Neural crest cell (in vitro differentiated cells): ENCODE measurements around the gene CNTNAP2. TPM values are rescaled to one million over a fixed set of nuclear protein-coding genes. Genes with fewer than 3 reads are reported as not detected.

Source experiments
- DNase-seq: peaks from one replicate; pipeline ENCODE4 v3.0.0; 2021; ENCODE audit warnings: low read depth, mixed read lengths, low spot score
- H3K27ac Mint-ChIP-seq: one replicate; pipeline ENCODE4 v1.8.0; 2021; ENCODE audit warnings: mild to moderate bottlenecking, mixed read lengths; ENCODE audit not compliant: unreplicated experiment
- H3K27me3 Mint-ChIP-seq: 2 replicates; pipeline ENCODE4 v1.8.0; 2021; ENCODE audit warnings: low read depth, mild to moderate bottlenecking, mixed read lengths
- H3K36me3 Mint-ChIP-seq: 2 replicates; pipeline ENCODE4 v1.8.0; 2021; ENCODE audit warnings: low read depth, mild to moderate bottlenecking, mixed read lengths
- H3K4me1 Mint-ChIP-seq: 2 replicates; pipeline ENCODE4 v1.8.0; 2021; ENCODE audit warnings: mixed read lengths
- H3K4me3 Mint-ChIP-seq: one replicate; pipeline ENCODE4 v1.8.0; 2021; ENCODE audit warnings: mild to moderate bottlenecking, mixed read lengths
- H3K9me3 Mint-ChIP-seq: 2 replicates; pipeline ENCODE4 v1.8.0; 2021; ENCODE audit warnings: mixed read lengths
- CTCF ChIP-seq: fragments of 200-600 bp; sonication (generic); conservative IDR thresholded peaks from 2 replicates; pipeline ENCODE4 v1.5.0; 2021; ENCODE audit warnings: antibody characterized with exemption, mild to moderate bottlenecking
- total RNA-seq: library from RNA; stranded (reverse); gene quantifications from 2 replicates; pipeline ENCODE4 v1.2.1, GENCODE V29; 2021

CNTNAP2 gene
- total RNA-seq, 1 donor from 2014 or later = 12.9 TPM

GRCh38 chr7:148031811-148032210, 1915.2 kb downstream of the CNTNAP2 start:
- Mint-ChIP-seq H3K9me3 (peaks cover 8% of the 10 kb centered on the region), H3K4me3 (no peak overlapping the region), H3K27me3 (no peaks in the 10 kb centered on the region), H3K27ac (no peak overlapping the region), H3K4me1 (peaks cover 6% of the 10 kb centered on the region), H3K36me3 (no peaks in the 10 kb centered on the region)
- no peak for DNase-seq
- no peak for TF ChIP-seq CTCF

- DNase-seq = no peak
- Mint-ChIP-seq H3K27me3 (no peaks in the 10 kb centered on the region), H3K27ac (no peak overlapping the region), H3K4me3 (no peak overlapping the region), H3K9me3 (peaks cover 16% of the 10 kb centered on the region), H3K4me1 (peaks cover 14% of the 10 kb centered on the region), H3K36me3 (no peaks in the 10 kb centered on the region)
- TF ChIP-seq CTCF = no peak
These were observed 1919.3 kb downstream of the CNTNAP2 start for GRCh38 chr7:148035950-148036349.

- H3K4me3 Mint-ChIP-seq = no peak overlapping the region
- TF ChIP-seq CTCF = no peak
- H3K27me3 Mint-ChIP-seq = no peaks in the 10 kb centered on the region
- no peaks in the 10 kb centered on the region for H3K36me3 Mint-ChIP-seq
- H3K4me1 Mint-ChIP-seq = peaks cover 13% of the 10 kb centered on the region
- no peak for DNase-seq
- no peak overlapping the region for H3K27ac Mint-ChIP-seq
- peaks cover 13% of the 10 kb centered on the region for H3K9me3 Mint-ChIP-seq
These were observed 1920.4 kb downstream of the CNTNAP2 start for GRCh38 chr7:148037044-148037443.

GRCh38 chr7:148041156-148041555, 1924.6 kb downstream of the CNTNAP2 start:
- peaks cover 9% of the 10 kb centered on the region for H3K9me3 Mint-ChIP-seq
- no peak overlapping the region for H3K4me3 Mint-ChIP-seq
- no peak for DNase-seq
- H3K36me3 Mint-ChIP-seq = no peaks in the 10 kb centered on the region
- peaks cover 13% of the 10 kb centered on the region for H3K4me1 Mint-ChIP-seq
- no peaks in the 10 kb centered on the region for H3K27me3 Mint-ChIP-seq
- H3K27ac Mint-ChIP-seq = no peak overlapping the region
- TF ChIP-seq CTCF = no peak

GRCh38 chr7:148042935-148043631, 1926.5 kb downstream of the CNTNAP2 start:
- Mint-ChIP-seq H3K27ac (no peak overlapping the region), H3K4me3 (no peak overlapping the region), H3K9me3 (peaks cover 8% of the 10 kb centered on the region)

More at GRCh38 chr7:148042935-148043631, 1926.5 kb downstream of the CNTNAP2 start:
- H3K36me3 Mint-ChIP-seq = no peaks in the 10 kb centered on the region
- peaks cover 13% of the 10 kb centered on the region for H3K4me1 Mint-ChIP-seq
- no peaks in the 10 kb centered on the region for H3K27me3 Mint-ChIP-seq
- no peak for TF ChIP-seq CTCF
- DNase-seq = no peak
